ENCODE measurements around the gene C1orf210. TPM values are rescaled to one million over a fixed set of nuclear protein-coding genes. Genes with fewer than 3 reads are reported as not detected.

C1orf210 gene
- total RNA-seq, 1 experiment from 2014 or later, result not detected

- no peaks in the 10 kb centered on the region for H3K4me1 ChIP-seq (replicated peaks)
- no peak for DNase-seq (ENCODE audit: low read depth in 1 of 2, low spot score in 2 of 2)
- no peaks in the 10 kb centered on the region for H3K9me3 ChIP-seq (replicated peaks)
- no peaks in the 10 kb centered on the region for H3K36me3 ChIP-seq
- no peak overlapping the region for H3K4me3 ChIP-seq
- H3K27me3 ChIP-seq (replicated peaks), result no peaks in the 10 kb centered on the region
- no peak overlapping the region for H3K27ac ChIP-seq
Observed at GRCh38 chr1:43317817-43318471, 32.6 kb upstream of the C1orf210 start.

- no peak overlapping the region for H3K4me3 ChIP-seq
- H3K27me3 ChIP-seq (replicated peaks), result no peaks in the 10 kb centered on the region
- no peak for DNase-seq (ENCODE audit: low read depth in 1 of 2, low spot score in 2 of 2)
- no peaks in the 10 kb centered on the region for H3K36me3 ChIP-seq
- H3K9me3 ChIP-seq (replicated peaks), result no peaks in the 10 kb centered on the region
- H3K4me1 ChIP-seq (replicated peaks), result no peaks in the 10 kb centered on the region
- H3K27ac ChIP-seq, result no peak overlapping the region
Observed at GRCh38 chr1:43316738-43317520, 31.5 kb upstream of the C1orf210 start.

- Histone ChIP-seq H3K4me1 (replicated peaks) (no peaks in the 10 kb centered on the region), H3K4me3 (no peak overlapping the region), H3K9me3 (replicated peaks) (no peaks in the 10 kb centered on the region), H3K27ac (no peak overlapping the region), H3K27me3 (replicated peaks) (no peaks in the 10 kb centered on the region), H3K36me3 (no peaks in the 10 kb centered on the region)
- DNase-seq (ENCODE audit: low read depth in 1 of 2, low spot score in 2 of 2), result no peak
Observed at GRCh38 chr1:43315963-43316737, 30.8 kb upstream of the C1orf210 start.

GRCh38 chr1:43315481-43315880 lies 30.1 kb upstream of the C1orf210 start:
- Histone ChIP-seq H3K27ac (no peak overlapping the region), H3K9me3 (replicated peaks) (no peaks in the 10 kb centered on the region), H3K36me3 (no peaks in the 10 kb centered on the region), H3K4me3 (no peak overlapping the region), H3K27me3 (replicated peaks) (no peaks in the 10 kb centered on the region), H3K4me1 (replicated peaks) (no peaks in the 10 kb centered on the region)
- no peak for DNase-seq (ENCODE audit: low read depth in 1 of 2, low spot score in 2 of 2)

- no peaks in the 10 kb centered on the region for H3K9me3 ChIP-seq (replicated peaks)
- no peaks in the 10 kb centered on the region for H3K27me3 ChIP-seq (replicated peaks)
- H3K36me3 ChIP-seq, result no peaks in the 10 kb centered on the region
- H3K4me3 ChIP-seq, result no peak overlapping the region
- no peak for DNase-seq (ENCODE audit: low read depth in 1 of 2, low spot score in 2 of 2)
- no peaks in the 10 kb centered on the region for H3K4me1 ChIP-seq (replicated peaks)
- no peak overlapping the region for H3K27ac ChIP-seq
Observed at GRCh38 chr1:43314233-43314632, 28.9 kb upstream of the C1orf210 start.

GRCh38 chr1:43313771-43314170 lies 28.4 kb upstream of the C1orf210 start:
- H3K4me1 ChIP-seq (replicated peaks), result no peaks in the 10 kb centered on the region
- no peak overlapping the region for H3K27ac ChIP-seq
- no peaks in the 10 kb centered on the region for H3K9me3 ChIP-seq (replicated peaks)
- no peaks in the 10 kb centered on the region for H3K27me3 ChIP-seq (replicated peaks)
- no peak for DNase-seq (ENCODE audit: low read depth in 1 of 2, low spot score in 2 of 2)
- no peaks in the 10 kb centered on the region for H3K36me3 ChIP-seq
- H3K4me3 ChIP-seq, result no peak overlapping the region

- no peak for DNase-seq (ENCODE audit: low read depth in 1 of 2, low spot score in 2 of 2)
- no peaks in the 10 kb centered on the region for H3K4me1 ChIP-seq (replicated peaks)
- H3K36me3 ChIP-seq, result no peaks in the 10 kb centered on the region
- no peak overlapping the region for H3K4me3 ChIP-seq
- H3K9me3 ChIP-seq (replicated peaks), result no peaks in the 10 kb centered on the region
- H3K27ac ChIP-seq, result no peak overlapping the region
- H3K27me3 ChIP-seq (replicated peaks), result no peaks in the 10 kb centered on the region
Observed at GRCh38 chr1:43312663-43313515, 27.5 kb upstream of the C1orf210 start.

- no peak overlapping the region for H3K4me3 ChIP-seq
- H3K9me3 ChIP-seq (replicated peaks), result no peaks in the 10 kb centered on the region
- DNase-seq (ENCODE audit: low read depth in 1 of 2, low spot score in 2 of 2), result no peak
- no peaks in the 10 kb centered on the region for H3K27me3 ChIP-seq (replicated peaks)
- H3K27ac ChIP-seq, result no peak overlapping the region
- no peaks in the 10 kb centered on the region for H3K4me1 ChIP-seq (replicated peaks)
- no peaks in the 10 kb centered on the region for H3K36me3 ChIP-seq
Observed at GRCh38 chr1:43312212-43312623, 26.8 kb upstream of the C1orf210 start.

GRCh38 chr1:43311521-43311920 lies 26.1 kb upstream of the C1orf210 start:
- no peaks in the 10 kb centered on the region for H3K4me1 ChIP-seq (replicated peaks)
- H3K36me3 ChIP-seq, result no peaks in the 10 kb centered on the region
- H3K4me3 ChIP-seq, result no peak overlapping the region
- no peak for DNase-seq (ENCODE audit: low read depth in 1 of 2, low spot score in 2 of 2)
- no peaks in the 10 kb centered on the region for H3K9me3 ChIP-seq (replicated peaks)
- no peak overlapping the region for H3K27ac ChIP-seq
- no peaks in the 10 kb centered on the region for H3K27me3 ChIP-seq (replicated peaks)

GRCh38 chr1:43309405-43310025 lies 24.1 kb upstream of the C1orf210 start:
- DNase-seq (ENCODE audit: low read depth in 1 of 2, low spot score in 2 of 2), result no peak
- H3K4me3 ChIP-seq, result no peak overlapping the region
- H3K9me3 ChIP-seq (replicated peaks), result no peaks in the 10 kb centered on the region
- no peak overlapping the region for H3K27ac ChIP-seq
- H3K36me3 ChIP-seq, result no peaks in the 10 kb centered on the region
- no peaks in the 10 kb centered on the region for H3K4me1 ChIP-seq (replicated peaks)
- no peaks in the 10 kb centered on the region for H3K27me3 ChIP-seq (replicated peaks)

- H3K9me3 ChIP-seq (replicated peaks), result no peaks in the 10 kb centered on the region
- H3K27ac ChIP-seq, result no peak overlapping the region
- H3K4me1 ChIP-seq (replicated peaks), result peaks cover 4% of the 10 kb centered on the region
- DNase-seq (ENCODE audit: low read depth in 1 of 2, low spot score in 2 of 2), result no peak
- H3K36me3 ChIP-seq, result no peaks in the 10 kb centered on the region
- H3K27me3 ChIP-seq (replicated peaks), result no peaks in the 10 kb centered on the region
- H3K4me3 ChIP-seq, result no peak overlapping the region
Observed at GRCh38 chr1:43308635-43309404, 23.4 kb upstream of the C1orf210 start.

GRCh38 chr1:43307458-43308158 lies 22.2 kb upstream of the C1orf210 start:
- Histone ChIP-seq H3K4me1 (replicated peaks) (peaks cover 16% of the 10 kb centered on the region), H3K27me3 (replicated peaks) (no peaks in the 10 kb centered on the region), H3K36me3 (no peaks in the 10 kb centered on the region), H3K27ac (no peak overlapping the region), H3K9me3 (replicated peaks) (no peaks in the 10 kb centered on the region), H3K4me3 (no peak overlapping the region)
- no peak for DNase-seq (ENCODE audit: low read depth in 1 of 2, low spot score in 2 of 2)
